Measurements from ENCODE around the gene SLC26A6.

Gene SLC26A6

GRCh38 chr3:48607519-48607918, 27.7 kb downstream of the SLC26A6 start:
- H3K4me1 ChIP-seq (ENCODE audit: insufficient read depth, low read length) = peaks cover 7% of the 10 kb centered on the region; the same call in 1 of the 2 replicates
- no peak overlapping the region for H3K9ac ChIP-seq (ENCODE audit: low read depth, low read length)
- peaks cover 38% of the 10 kb centered on the region for H3K36me3 ChIP-seq (ENCODE audit: insufficient read depth, low read length)
- H3K9me3 ChIP-seq (ENCODE audit: control insufficient read depth, insufficient read depth, low read length) = no peaks in the 10 kb centered on the region

- H3K36me3 ChIP-seq (ENCODE audit: insufficient read depth, low read length) = peaks cover 48% of the 10 kb centered on the region
- no peaks in the 10 kb centered on the region for H3K9me3 ChIP-seq (ENCODE audit: control insufficient read depth, insufficient read depth, low read length)
- H3K9ac ChIP-seq (ENCODE audit: low read depth, low read length) = no peak overlapping the region
- H3K4me1 ChIP-seq (ENCODE audit: insufficient read depth, low read length) = peaks cover 26% of the 10 kb centered on the region; the same call in 1 of the 2 replicates
Measured at GRCh38 chr3:48601622-48601994, 33.7 kb downstream of the SLC26A6 start.

- peaks cover 32% of the 10 kb centered on the region for H3K4me1 ChIP-seq (ENCODE audit: insufficient read depth, low read length)
- no peaks in the 10 kb centered on the region for H3K9me3 ChIP-seq (ENCODE audit: control insufficient read depth, insufficient read depth, low read length)
- H3K9ac ChIP-seq (ENCODE audit: low read depth, low read length) = no peak overlapping the region
- peaks cover 46% of the 10 kb centered on the region for H3K36me3 ChIP-seq (ENCODE audit: insufficient read depth, low read length)
Measured at GRCh38 chr3:48600711-48601621, 34.3 kb downstream of the SLC26A6 start.

- Histone ChIP-seq H3K4me1 (ENCODE audit: insufficient read depth, low read length) (peaks cover 36% of the 10 kb centered on the region), H3K9ac (ENCODE audit: low read depth, low read length) (no peak overlapping the region), H3K36me3 (ENCODE audit: insufficient read depth, low read length) (peaks cover 33% of the 10 kb centered on the region), H3K9me3 (ENCODE audit: control insufficient read depth, insufficient read depth, low read length) (no peaks in the 10 kb centered on the region)
Measured at GRCh38 chr3:48599509-48600285, 35.6 kb downstream of the SLC26A6 start.

- no peak overlapping the region for H3K9ac ChIP-seq (ENCODE audit: low read depth, low read length)
- no peaks in the 10 kb centered on the region for H3K9me3 ChIP-seq (ENCODE audit: control insufficient read depth, insufficient read depth, low read length)
- peaks cover 36% of the 10 kb centered on the region for H3K4me1 ChIP-seq (ENCODE audit: insufficient read depth, low read length)
- peaks cover 27% of the 10 kb centered on the region for H3K36me3 ChIP-seq (ENCODE audit: insufficient read depth, low read length)
Measured at GRCh38 chr3:48599077-48599501, 36.2 kb downstream of the SLC26A6 start.

GRCh38 chr3:48598323-48599076, 36.8 kb downstream of the SLC26A6 start:
- peaks cover 22% of the 10 kb centered on the region for H3K36me3 ChIP-seq (ENCODE audit: insufficient read depth, low read length)
- H3K9me3 ChIP-seq (ENCODE audit: control insufficient read depth, insufficient read depth, low read length) = no peaks in the 10 kb centered on the region
- peaks cover 36% of the 10 kb centered on the region for H3K4me1 ChIP-seq (ENCODE audit: insufficient read depth, low read length)
- no peak overlapping the region for H3K9ac ChIP-seq (ENCODE audit: low read depth, low read length)

- H3K9ac ChIP-seq (ENCODE audit: low read depth, low read length) = no peak overlapping the region
- H3K4me1 ChIP-seq (ENCODE audit: insufficient read depth, low read length) = peaks cover 36% of the 10 kb centered on the region
- H3K36me3 ChIP-seq (ENCODE audit: insufficient read depth, low read length) = peaks cover 27% of the 10 kb centered on the region
- H3K9me3 ChIP-seq (ENCODE audit: control insufficient read depth, insufficient read depth, low read length) = no peaks in the 10 kb centered on the region
Measured at GRCh38 chr3:48597408-48597800, 37.9 kb downstream of the SLC26A6 start.

GRCh38 chr3:48596676-48597407, 38.4 kb downstream of the SLC26A6 start:
- H3K9ac ChIP-seq (ENCODE audit: low read depth, low read length) = no peak overlapping the region
- peaks cover 28% of the 10 kb centered on the region for H3K36me3 ChIP-seq (ENCODE audit: insufficient read depth, low read length)
- H3K4me1 ChIP-seq (ENCODE audit: insufficient read depth, low read length) = peaks cover 36% of the 10 kb centered on the region
- no peaks in the 10 kb centered on the region for H3K9me3 ChIP-seq (ENCODE audit: control insufficient read depth, insufficient read depth, low read length)

GRCh38 chr3:48596157-48596556, 39.1 kb downstream of the SLC26A6 start:
- Histone ChIP-seq H3K9me3 (ENCODE audit: control insufficient read depth, insufficient read depth, low read length) (no peaks in the 10 kb centered on the region), H3K36me3 (ENCODE audit: insufficient read depth, low read length) (peaks cover 26% of the 10 kb centered on the region), H3K4me1 (ENCODE audit: insufficient read depth, low read length) (peaks cover 36% of the 10 kb centered on the region), H3K9ac (ENCODE audit: low read depth, low read length) (no peak overlapping the region)

- Histone ChIP-seq H3K36me3 (ENCODE audit: insufficient read depth, low read length) (peaks cover 22% of the 10 kb centered on the region; the same call in 1 of the 2 replicates), H3K9me3 (ENCODE audit: control insufficient read depth, insufficient read depth, low read length) (no peaks in the 10 kb centered on the region), H3K9ac (ENCODE audit: low read depth, low read length) (peak overlapping the region; percentile 4; the same call in 1 of the 2 replicates), H3K4me1 (ENCODE audit: insufficient read depth, low read length) (peaks cover 36% of the 10 kb centered on the region)
Measured at GRCh38 chr3:48595526-48596121, 39.6 kb downstream of the SLC26A6 start.

- H3K9me3 ChIP-seq (ENCODE audit: control insufficient read depth, insufficient read depth, low read length) = no peaks in the 10 kb centered on the region
- H3K9ac ChIP-seq (ENCODE audit: low read depth, low read length) = peak within 1 kb of the TSS; percentile 62
- peaks cover 36% of the 10 kb centered on the region for H3K4me1 ChIP-seq (ENCODE audit: insufficient read depth, low read length)
- H3K36me3 ChIP-seq (ENCODE audit: insufficient read depth, low read length) = peaks cover 17% of the 10 kb centered on the region; the same call in 1 of the 2 replicates
Measured at GRCh38 chr3:48595075-48595525, 40.2 kb downstream of the SLC26A6 start, which contains the start of gene COL7A1. COL7A1 (minus strand) TSS chr3:48595329; CDS start chr3:48595159, 170 bp downstream.

GRCh38 chr3:48594417-48595049, 40.7 kb downstream of the SLC26A6 start:
- H3K36me3 ChIP-seq (ENCODE audit: insufficient read depth, low read length) = peaks cover 17% of the 10 kb centered on the region
- H3K9me3 ChIP-seq (ENCODE audit: control insufficient read depth, insufficient read depth, low read length) = no peaks in the 10 kb centered on the region
- peaks cover 36% of the 10 kb centered on the region for H3K4me1 ChIP-seq (ENCODE audit: insufficient read depth, low read length)
- peak overlapping the region; percentile 62 for H3K9ac ChIP-seq (ENCODE audit: low read depth, low read length)

- peaks cover 25% of the 10 kb centered on the region for H3K4me1 ChIP-seq (ENCODE audit: insufficient read depth, low read length)
- H3K9ac ChIP-seq (ENCODE audit: low read depth, low read length) = peak overlapping the region; percentile 62; the same call in 1 of the 2 replicates
- no peaks in the 10 kb centered on the region for H3K9me3 ChIP-seq (ENCODE audit: control insufficient read depth, insufficient read depth, low read length)
- H3K36me3 ChIP-seq (ENCODE audit: insufficient read depth, low read length) = peaks cover 17% of the 10 kb centered on the region
Measured at GRCh38 chr3:48593337-48593736, 41.9 kb downstream of the SLC26A6 start.

Data from ES-I3 (cell line).